GM18517 (cell line): ENCODE data around the gene IGSF3.
"Not testable (repeated sequence)": the region's sequence is repeated elsewhere in the genome, so short reads cannot be mapped to it uniquely, and the experiment has no call there.

ENCODE experiments used
- ATAC-seq: cut with Tn5 transposase; IDR thresholded peaks from one replicate; pipeline ENCODE4 v1.9.1; 2021; ENCODE audit warnings: mild to moderate bottlenecking, moderate library complexity; ENCODE audit not compliant: unreplicated experiment

IGSF3 gene

GRCh38 chr1:116580446-116581322, 86.8 kb downstream of the IGSF3 start:
- no peak for ATAC-seq

GRCh38 chr1:116579259-116579875, 88.2 kb downstream of the IGSF3 start:
- no peak for ATAC-seq

DNA sequence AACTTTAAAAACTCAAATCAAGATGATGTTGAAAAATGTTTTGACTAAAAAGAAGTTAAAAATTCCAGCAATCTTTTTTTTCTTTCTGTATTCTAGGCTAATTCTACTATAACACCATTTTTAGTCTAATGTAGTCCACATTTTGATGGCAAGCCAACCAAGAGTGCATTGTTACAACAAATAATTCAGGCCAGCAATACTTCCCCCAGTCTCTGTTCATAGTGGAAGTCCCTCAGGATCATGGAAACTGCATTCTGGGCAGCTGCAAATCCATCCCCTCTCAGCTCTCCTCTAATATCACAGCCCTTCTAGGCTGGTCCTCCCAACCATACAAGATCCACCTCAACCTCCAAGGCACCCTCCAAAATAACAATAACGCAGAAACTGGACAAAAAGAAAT, 89.0 kb downstream of the IGSF3 start:
- no peak for ATAC-seq

DNA sequence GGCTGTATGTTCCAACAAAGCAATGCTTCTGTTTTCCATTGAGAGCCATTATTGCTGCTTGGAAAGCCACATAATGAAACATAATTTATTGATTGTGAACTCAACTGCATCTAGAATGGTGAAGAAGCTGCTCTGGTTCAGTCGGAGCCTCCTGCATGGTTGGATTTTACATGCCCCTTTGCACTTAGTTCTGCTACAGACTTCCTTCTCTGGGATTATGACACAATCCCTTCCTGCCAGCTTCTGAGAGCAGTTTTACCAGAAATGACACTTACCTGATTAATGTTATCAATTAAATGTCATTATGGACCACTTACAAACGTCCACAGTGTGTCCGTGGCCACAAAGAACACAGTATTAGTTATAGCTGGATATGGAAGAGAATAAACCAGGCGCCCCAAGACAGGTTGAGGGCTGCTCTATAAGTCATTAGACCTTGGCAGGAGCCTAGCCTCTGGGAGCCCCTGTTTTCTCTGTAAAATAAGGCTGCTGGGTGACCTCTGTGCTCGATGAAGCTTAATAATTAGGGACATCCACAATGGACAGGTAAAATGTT, 89.7 kb downstream of the IGSF3 start:
- ATAC-seq = no peak

DNA sequence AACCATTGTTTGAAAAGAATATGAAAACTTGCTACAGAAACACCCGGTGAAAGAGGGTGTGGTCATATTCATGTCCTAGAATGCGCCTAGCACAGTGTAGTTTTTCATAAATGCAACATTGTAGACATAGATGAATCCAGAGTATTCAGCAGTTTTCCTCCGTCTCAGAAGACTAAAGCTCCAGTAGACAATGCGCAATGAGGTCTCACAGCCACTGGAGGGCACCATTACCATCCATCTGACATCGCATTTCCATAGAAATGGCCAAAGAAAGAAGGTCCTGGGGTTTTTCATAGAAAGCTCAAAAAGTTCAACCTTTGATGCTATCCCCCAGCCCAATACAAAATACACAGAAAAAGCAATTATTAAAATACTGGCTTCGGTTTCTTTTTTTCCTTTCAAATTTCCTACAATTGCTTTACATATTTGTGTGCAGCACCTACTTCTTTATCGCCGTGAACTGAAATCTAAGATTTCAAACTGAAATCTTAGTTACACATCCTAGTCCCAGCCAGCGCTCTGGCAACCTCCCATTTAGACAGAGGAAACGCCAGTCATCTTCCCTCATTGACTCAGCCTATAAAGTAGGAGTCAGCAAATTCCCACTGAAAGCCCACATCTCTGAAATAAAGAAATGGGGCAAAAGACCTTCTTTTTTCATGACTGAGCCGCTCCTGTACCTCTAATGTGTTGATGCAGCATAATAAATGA, 92.8 kb downstream of the IGSF3 start:
- ATAC-seq = no peak

GRCh38 chr1:116573431-116574095, 94.0 kb downstream of the IGSF3 start:
- ATAC-seq = no peak

GRCh38 chr1:116572771-116573430, 94.6 kb downstream of the IGSF3 start:
- no peak for ATAC-seq

DNA sequence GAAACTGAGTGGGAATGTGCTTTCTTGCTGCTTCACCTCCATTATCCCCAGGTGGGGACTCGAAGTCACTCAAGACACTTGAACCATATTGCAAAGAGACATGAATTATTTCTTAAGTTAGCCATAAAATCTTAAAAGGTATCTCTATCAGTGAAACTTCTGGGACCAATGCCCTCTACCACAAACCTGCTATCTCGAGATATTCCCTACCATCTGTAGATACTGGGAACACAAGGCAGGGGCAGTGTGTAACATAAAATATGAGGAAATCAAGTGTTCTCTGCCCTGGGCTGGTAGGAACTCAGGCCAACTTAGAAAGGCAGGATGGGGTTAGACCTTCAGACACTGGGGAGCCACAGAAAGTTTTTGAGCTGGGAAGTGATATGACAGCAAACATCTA, 95.4 kb downstream of the IGSF3 start:
- ATAC-seq = no peak

GRCh38 chr1:116571215-116571919, 96.2 kb downstream of the IGSF3 start:
- ATAC-seq = no peak

GRCh38 chr1:116570358-116571214, 96.9 kb downstream of the IGSF3 start, which contains the start of gene CD58:
TSS of gene CD58 (minus strand) at chr1:116571026. CDS start at chr1:116570972, 54 bp downstream.
- peak; percentile 61 for ATAC-seq

- ATAC-seq = peak; percentile 13
These were observed 97.7 kb downstream of the IGSF3 start for GRCh38 chr1:116569776-116570357.

DNA sequence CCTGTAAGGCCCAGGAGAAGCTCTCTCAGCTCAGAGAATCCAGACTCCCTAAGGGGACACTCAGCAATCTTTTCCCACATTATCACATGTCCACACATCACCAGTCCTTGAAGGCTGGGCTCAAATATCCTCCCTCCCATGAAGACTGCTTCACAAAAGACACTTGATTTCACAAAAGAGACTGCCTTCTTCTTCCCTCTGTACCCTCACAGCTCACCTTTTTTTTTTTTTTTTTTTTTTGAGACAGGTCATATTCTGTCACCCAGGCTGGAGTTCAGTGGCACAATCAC, 98.2 kb downstream of the IGSF3 start:
- no peak for ATAC-seq

- peak; percentile 0 for ATAC-seq
These were observed 98.7 kb downstream of the IGSF3 start for GRCh38 chr1:116568662-116569380.

DNA sequence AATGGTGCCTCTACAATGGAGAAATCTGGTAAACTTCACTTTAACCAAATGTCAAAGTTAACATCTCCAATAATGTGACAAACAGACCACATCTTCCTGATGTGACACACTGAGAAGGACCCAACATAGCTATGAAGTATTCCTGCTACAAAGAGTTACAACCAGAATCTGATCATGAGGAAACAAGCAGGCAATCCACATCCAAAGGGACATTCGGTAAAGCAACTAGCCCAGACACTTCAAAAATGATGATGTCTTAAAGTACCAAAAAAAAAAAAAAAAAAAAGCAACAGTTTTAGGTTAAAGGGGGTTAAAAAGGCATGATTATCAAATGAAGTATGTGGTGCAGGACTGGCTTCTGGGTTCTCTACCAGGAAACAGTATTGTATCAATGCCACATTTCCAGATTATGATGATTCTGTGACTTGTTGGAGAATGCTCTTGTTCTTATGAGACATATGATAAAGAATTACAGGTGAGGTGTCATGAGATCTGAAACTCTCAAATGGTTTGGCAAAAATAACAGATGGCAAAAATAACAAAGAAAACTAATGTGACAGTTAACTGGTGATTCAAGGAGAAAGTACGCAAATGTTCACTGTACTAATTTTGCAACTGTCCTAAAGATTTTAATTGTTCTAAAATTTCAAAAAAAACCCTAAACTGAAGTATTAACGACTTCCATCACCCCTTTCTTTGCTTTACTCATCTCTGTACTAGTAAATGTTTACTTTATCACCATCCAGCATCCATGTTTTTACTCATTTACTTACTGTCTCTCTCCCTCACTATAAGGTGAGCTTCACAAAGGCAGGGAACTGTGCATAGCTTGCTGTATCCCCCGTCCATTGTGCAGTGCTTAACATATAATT, 99.5 kb downstream of the IGSF3 start:
- ATAC-seq = peak; percentile 27

DNA sequence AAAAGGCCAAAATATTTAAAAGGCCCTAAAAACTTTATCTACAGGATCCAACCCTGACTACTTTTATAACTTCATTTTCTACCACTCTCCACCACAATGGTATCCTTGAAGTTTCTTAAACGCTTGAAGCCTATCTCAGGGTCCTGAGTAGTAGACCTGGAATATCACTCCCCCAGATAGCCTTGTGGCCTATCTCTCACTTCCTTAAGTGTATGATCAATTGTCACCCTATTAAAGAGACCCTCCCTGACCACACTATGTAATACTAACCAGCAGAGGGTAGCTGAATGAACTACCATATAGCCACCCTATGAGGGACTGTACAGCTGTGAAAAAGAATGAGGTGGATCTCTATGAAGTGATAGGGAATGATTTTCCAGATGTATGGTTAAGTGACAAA, 102.3 kb downstream of the IGSF3 start:
- no peak for ATAC-seq

GRCh38 chr1:116564426-116564825, 103.1 kb downstream of the IGSF3 start:
- no peak for ATAC-seq

DNA sequence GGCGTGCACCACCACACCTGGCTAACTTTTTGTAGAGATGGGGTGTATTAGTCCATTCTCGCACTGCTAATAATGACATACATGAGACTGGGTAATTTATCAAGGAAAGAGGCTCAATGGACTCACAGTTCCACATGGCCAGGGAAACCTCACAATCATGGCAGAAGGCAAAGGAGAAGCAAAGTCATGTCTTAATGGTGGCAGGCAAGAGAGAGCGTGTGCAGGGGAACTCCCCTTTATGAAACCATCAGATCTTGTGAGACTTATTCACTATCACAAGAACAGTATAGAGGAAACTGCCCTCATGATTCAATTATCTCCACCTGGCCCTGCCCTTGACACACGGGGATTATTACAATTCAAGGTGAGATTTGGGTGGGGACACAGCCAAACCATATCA, 105.1 kb downstream of the IGSF3 start:
- ATAC-seq = not testable (repeated sequence)
